ENCODE data around the gene RBM17.

GRCh38 chr10:6114299-6114698 is 25.5 kb downstream of the RBM17 start:
- TF ChIP-seq CTCF (IDR thresholded peaks at IDR 0.05; ENCODE audit: insufficient read depth, low read length) (no peak), GABPA (IDR thresholded peaks at IDR 0.05; ENCODE audit: low read depth) (no peak), REST (IDR thresholded peaks at IDR 0.05; ENCODE audit: insufficient replicate concordance, low read depth) (no peak), POLR2AphosphoS5 (IDR thresholded peaks at IDR 0.05; ENCODE audit: low read depth) (no peak)

All from HL-60 (cell line).